ENCODE results near the gene ZBTB42. TPM values are rescaled to one million over a fixed set of nuclear protein-coding genes. Genes with fewer than 3 reads are reported as not detected.

Gene ZBTB42
- total RNA-seq, 1 donor: 2.9 TPM

GRCh38 chr14:104766256-104766862 is 34.5 kb upstream of the ZBTB42 start:
- Histone ChIP-seq H3K4me3 (ENCODE audit: low read length) (no peak overlapping the region), H3K9me3 (ENCODE audit: low read depth, low read length) (no peaks in the 10 kb centered on the region), H3K27me3 (ENCODE audit: insufficient read depth, low read length) (no peaks in the 10 kb centered on the region), H3K4me1 (ENCODE audit: insufficient read depth, low read length) (peaks cover 4% of the 10 kb centered on the region)

- Histone ChIP-seq H3K4me3 (ENCODE audit: low read length) (no peak overlapping the region), H3K27me3 (ENCODE audit: insufficient read depth, low read length) (no peaks in the 10 kb centered on the region), H3K4me1 (ENCODE audit: insufficient read depth, low read length) (peaks cover 4% of the 10 kb centered on the region), H3K9me3 (ENCODE audit: low read depth, low read length) (no peaks in the 10 kb centered on the region)
Observed at GRCh38 chr14:104766863-104767633, 33.9 kb upstream of the ZBTB42 start.

- no peaks in the 10 kb centered on the region for H3K27me3 ChIP-seq (ENCODE audit: insufficient read depth, low read length)
Observed at GRCh38 chr14:104767634-104767918, 33.3 kb upstream of the ZBTB42 start.

GRCh38 chr14:104768437-104769323 is 32.2 kb upstream of the ZBTB42 start:
- Histone ChIP-seq H3K9me3 (ENCODE audit: low read depth, low read length) (no peaks in the 10 kb centered on the region), H3K4me3 (ENCODE audit: low read length) (no peak overlapping the region), H3K27me3 (ENCODE audit: insufficient read depth, low read length) (no peaks in the 10 kb centered on the region), H3K4me1 (ENCODE audit: insufficient read depth, low read length) (peaks cover 4% of the 10 kb centered on the region)

More at GRCh38 chr14:104767634-104767918, 33.3 kb upstream of the ZBTB42 start:
- Histone ChIP-seq H3K4me3 (ENCODE audit: low read length) (no peak overlapping the region), H3K4me1 (ENCODE audit: insufficient read depth, low read length) (peaks cover 4% of the 10 kb centered on the region), H3K9me3 (ENCODE audit: low read depth, low read length) (no peaks in the 10 kb centered on the region)

GRCh38 chr14:104769324-104770071 is 31.4 kb upstream of the ZBTB42 start:
- Histone ChIP-seq H3K9me3 (ENCODE audit: low read depth, low read length) (no peaks in the 10 kb centered on the region), H3K4me3 (ENCODE audit: low read length) (no peak overlapping the region), H3K4me1 (ENCODE audit: insufficient read depth, low read length) (peaks cover 4% of the 10 kb centered on the region), H3K27me3 (ENCODE audit: insufficient read depth, low read length) (no peaks in the 10 kb centered on the region)

GRCh38 chr14:104770072-104770579 is 30.8 kb upstream of the ZBTB42 start:
- Histone ChIP-seq H3K4me1 (ENCODE audit: insufficient read depth, low read length) (peaks cover 4% of the 10 kb centered on the region), H3K27me3 (ENCODE audit: insufficient read depth, low read length) (no peaks in the 10 kb centered on the region), H3K4me3 (ENCODE audit: low read length) (no peak overlapping the region), H3K9me3 (ENCODE audit: low read depth, low read length) (no peaks in the 10 kb centered on the region)

GRCh38 chr14:104770851-104771272 is 30.0 kb upstream of the ZBTB42 start:
- no peaks in the 10 kb centered on the region for H3K27me3 ChIP-seq (ENCODE audit: insufficient read depth, low read length)
- peaks cover 4% of the 10 kb centered on the region for H3K4me1 ChIP-seq (ENCODE audit: insufficient read depth, low read length)
- no peaks in the 10 kb centered on the region for H3K9me3 ChIP-seq (ENCODE audit: low read depth, low read length)
- no peak overlapping the region for H3K4me3 ChIP-seq (ENCODE audit: low read length)

- H3K4me1 ChIP-seq (ENCODE audit: insufficient read depth, low read length): peaks cover 4% of the 10 kb centered on the region
- no peaks in the 10 kb centered on the region for H3K9me3 ChIP-seq (ENCODE audit: low read depth, low read length)
- no peaks in the 10 kb centered on the region for H3K27me3 ChIP-seq (ENCODE audit: insufficient read depth, low read length)
- no peak overlapping the region for H3K4me3 ChIP-seq (ENCODE audit: low read length)
Observed at GRCh38 chr14:104771374-104771773, 29.5 kb upstream of the ZBTB42 start.

- Histone ChIP-seq H3K4me1 (ENCODE audit: insufficient read depth, low read length) (peaks cover 4% of the 10 kb centered on the region), H3K27me3 (ENCODE audit: insufficient read depth, low read length) (no peaks in the 10 kb centered on the region), H3K9me3 (ENCODE audit: low read depth, low read length) (no peaks in the 10 kb centered on the region), H3K4me3 (ENCODE audit: low read length) (no peak overlapping the region)
Observed at GRCh38 chr14:104771918-104772706, 28.8 kb upstream of the ZBTB42 start.

- no peak overlapping the region for H3K4me3 ChIP-seq (ENCODE audit: low read length)
- peaks cover 4% of the 10 kb centered on the region for H3K4me1 ChIP-seq (ENCODE audit: insufficient read depth, low read length)
Observed at GRCh38 chr14:104772707-104773504, 28.0 kb upstream of the ZBTB42 start.

GRCh38 chr14:104773505-104774452 is 27.1 kb upstream of the ZBTB42 start:
- no peak overlapping the region for H3K4me3 ChIP-seq (ENCODE audit: low read length)

More at GRCh38 chr14:104772707-104773504, 28.0 kb upstream of the ZBTB42 start:
- H3K9me3 ChIP-seq (ENCODE audit: low read depth, low read length): no peaks in the 10 kb centered on the region
- H3K27me3 ChIP-seq (ENCODE audit: insufficient read depth, low read length): no peaks in the 10 kb centered on the region

GRCh38 chr14:104774453-104775072 is 26.3 kb upstream of the ZBTB42 start:
- no peaks in the 10 kb centered on the region for H3K27me3 ChIP-seq (ENCODE audit: insufficient read depth, low read length)
- H3K4me3 ChIP-seq (ENCODE audit: low read length): no peak overlapping the region
- no peaks in the 10 kb centered on the region for H3K4me1 ChIP-seq (ENCODE audit: insufficient read depth, low read length)
- no peaks in the 10 kb centered on the region for H3K9me3 ChIP-seq (ENCODE audit: low read depth, low read length)

More at GRCh38 chr14:104773505-104774452, 27.1 kb upstream of the ZBTB42 start:
- H3K9me3 ChIP-seq (ENCODE audit: low read depth, low read length): no peaks in the 10 kb centered on the region
- H3K27me3 ChIP-seq (ENCODE audit: insufficient read depth, low read length): no peaks in the 10 kb centered on the region
- H3K4me1 ChIP-seq (ENCODE audit: insufficient read depth, low read length): no peaks in the 10 kb centered on the region

Data from mononuclear cell (primary cell).